Hematopoietic multipotent progenitor cell treated with erythropoietin and hydrocortisone succinate and interleukin-3 and kit ligand, for 8 days (in vitro differentiated cells): ENCODE results near the gene APEX2.
"Not testable (repeated sequence)": the region's sequence is repeated elsewhere in the genome, so short reads cannot be mapped to it uniquely, and the experiment has no call there.

ENCODE experiments used
- DNase-seq: peaks from one replicate; pipeline ENCODE4 v3.0.0-alpha.2; 2015

APEX2 gene

GRCh38 chrX:55014897-55015299 is 14.7 kb downstream of the APEX2 start:
- DNase-seq, result peak; percentile 97

GRCh38 chrX:55026143-55026542 is 26.0 kb downstream of the APEX2 start:
- no peak for DNase-seq

DNA sequence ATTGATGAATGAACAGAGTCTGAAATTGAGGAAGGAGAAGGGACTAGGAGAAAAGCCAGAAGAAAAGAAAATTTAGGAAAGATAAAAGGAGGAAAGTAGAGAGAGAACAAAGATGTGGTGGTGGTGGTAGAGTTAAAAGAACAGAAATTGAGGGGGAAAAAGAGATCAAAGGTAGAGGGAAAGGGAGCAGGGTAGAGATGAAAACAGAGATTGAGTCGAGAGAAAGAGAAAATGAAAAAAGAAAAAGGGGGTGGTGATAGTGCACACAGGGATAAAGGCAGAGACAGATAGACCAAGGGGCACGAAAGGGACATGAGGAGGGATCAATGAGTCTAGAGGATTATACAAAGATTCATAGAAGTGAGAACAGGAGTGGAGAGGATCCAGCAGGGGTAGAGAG is 26.7 kb downstream of the APEX2 start:
- no peak for DNase-seq

GRCh38 chrX:55028040-55028439 is 27.9 kb downstream of the APEX2 start:
- DNase-seq, result peak; percentile 95

- peak; percentile 49 for DNase-seq
These were observed 28.4 kb downstream of the APEX2 start for GRCh38 chrX:55028611-55029010.

DNA sequence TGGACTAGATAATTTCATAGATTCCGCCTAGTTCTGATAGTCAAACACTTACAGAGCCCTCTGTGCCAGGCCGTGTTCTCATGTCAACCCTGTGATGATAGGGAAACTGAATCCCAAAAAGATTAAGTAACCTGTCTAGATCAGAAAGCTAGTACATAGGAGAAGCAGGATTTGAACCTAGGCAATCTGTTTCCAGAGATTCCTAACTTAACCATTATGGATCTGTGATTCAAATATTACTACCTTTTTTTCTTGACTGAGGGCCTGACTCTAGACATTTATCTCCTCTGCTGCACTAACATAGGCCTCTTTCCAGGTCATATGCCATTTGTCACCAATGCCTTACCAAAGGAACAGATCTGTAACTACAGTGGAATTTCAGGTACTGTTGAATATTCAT is 29.1 kb downstream of the APEX2 start:
- peak; percentile 26 for DNase-seq

- peak; percentile 72 for DNase-seq
These were observed 30.4 kb downstream of the APEX2 start, which contains the start of gene ALAS2 for GRCh38 chrX:55030271-55031205. ALAS2 (minus strand) TSS chrX:55030977; CDS start chrX:55026000, 4,977 bp downstream.

DNA sequence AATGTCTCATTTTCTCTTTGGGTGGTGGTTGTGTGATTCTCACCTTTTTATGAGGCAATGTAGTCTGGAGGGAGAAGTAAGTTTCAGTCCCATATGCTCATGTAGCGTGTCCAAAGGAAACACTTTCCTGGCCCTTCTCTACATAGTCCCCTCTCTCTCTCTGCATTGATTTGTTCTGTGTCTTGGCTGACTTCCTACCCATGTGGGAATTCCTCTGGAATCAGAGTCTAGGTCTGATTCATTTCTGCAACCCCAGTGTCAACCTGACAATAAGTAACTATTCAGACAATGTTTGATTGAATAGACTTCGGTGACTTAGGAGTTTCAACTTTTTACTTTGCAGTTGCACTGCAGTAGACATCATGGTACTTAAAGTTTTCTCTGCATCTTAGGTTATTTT is 33.3 kb downstream of the APEX2 start:
- DNase-seq, result no peak

GRCh38 chrX:55039471-55039870 is 39.3 kb downstream of the APEX2 start:
- no peak for DNase-seq

DNA sequence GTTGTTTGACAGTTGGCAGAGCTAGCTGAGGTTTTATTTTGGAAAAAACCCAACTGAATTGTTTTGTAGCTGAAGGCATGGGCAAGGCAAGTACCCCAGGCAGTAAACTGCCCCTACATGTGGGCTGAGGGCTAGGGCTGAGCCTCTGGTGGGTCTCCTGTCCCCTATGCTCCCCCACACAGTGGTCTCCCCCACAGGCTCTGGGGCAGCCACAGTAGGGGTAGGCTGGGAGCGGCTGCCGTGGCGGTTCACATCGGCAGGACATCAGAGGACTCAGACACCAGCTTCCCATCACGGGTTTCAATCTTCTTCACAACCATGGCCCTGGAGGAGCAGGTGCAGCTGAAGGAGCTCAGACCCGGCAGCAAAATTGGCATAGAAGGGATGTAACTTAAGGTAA is 41.4 kb downstream of the APEX2 start:
- no peak for DNase-seq

- not testable (repeated sequence) for DNase-seq
These were observed 50.4 kb downstream of the APEX2 start for GRCh38 chrX:55050599-55050998.

- DNase-seq, result peak; percentile 21
These were observed 56.9 kb downstream of the APEX2 start for GRCh38 chrX:55056820-55057674.

DNA sequence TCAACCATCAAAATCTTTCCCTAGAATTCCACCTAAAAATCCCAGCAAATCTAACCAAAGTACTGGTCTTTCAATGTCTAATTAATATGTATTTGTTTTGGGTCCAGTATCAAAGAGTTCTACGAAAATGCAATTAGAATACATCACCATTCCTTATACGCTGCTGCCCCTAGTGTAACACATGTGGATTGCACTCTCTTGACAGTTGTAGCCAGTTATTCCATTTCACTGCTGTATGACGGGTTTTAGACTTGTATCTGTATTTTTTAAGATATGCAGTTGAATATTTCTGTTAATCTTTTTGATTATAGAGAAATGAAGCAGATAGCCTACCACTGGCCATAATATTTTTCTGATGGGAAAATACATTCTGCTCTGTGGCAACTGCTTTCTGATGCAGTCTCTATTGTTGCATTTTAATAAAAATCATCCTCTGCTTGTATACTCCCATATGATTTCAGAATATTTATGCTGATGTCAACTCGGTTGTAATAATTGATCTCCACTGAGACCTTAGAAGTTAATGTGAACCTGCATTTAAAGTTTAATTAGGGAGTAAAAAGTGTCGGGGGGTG is 57.6 kb downstream of the APEX2 start:
- DNase-seq, result peak; percentile 69
